ENCODE measurements around the gene GUCY2C. TPM values are rescaled to one million over a fixed set of nuclear protein-coding genes. Genes with fewer than 3 reads are reported as not detected.

GUCY2C gene
- total and polyA plus RNA-seq, 2 experiments from 2014 or later, result 0.05 TPM; not detected in 1

GRCh38 chr12:14575585-14575984, 120.8 kb downstream of the GUCY2C start:
- H3K4me3 ChIP-seq, result no peak overlapping the region
- H3K9me3 ChIP-seq (ENCODE audit: low read depth), result no peaks in the 10 kb centered on the region
- no peak overlapping the region for H3K27ac ChIP-seq
- no peaks in the 10 kb centered on the region for H3K4me1 ChIP-seq (ENCODE audit: low read depth)
- no peaks in the 10 kb centered on the region for H3K27me3 ChIP-seq
- no peak for TF ChIP-seq CTCF (IDR thresholded peaks at IDR 0.05; ENCODE audit: low read depth, low read length)
- no peaks in the 10 kb centered on the region for H3K36me3 ChIP-seq
- DNase-seq (ENCODE audit: low read depth in 1 of 2, low spot score in 1 of 2), result no peak

- no peak overlapping the region for H3K4me3 ChIP-seq
- DNase-seq (ENCODE audit: low read depth in 1 of 2, low spot score in 1 of 2), result no peak
- no peak overlapping the region for H3K27ac ChIP-seq
- no peaks in the 10 kb centered on the region for H3K9me3 ChIP-seq (ENCODE audit: low read depth)
- H3K27me3 ChIP-seq, result no peaks in the 10 kb centered on the region
- TF ChIP-seq CTCF (IDR thresholded peaks at IDR 0.05; ENCODE audit: low read depth, low read length), result no peak
- H3K4me1 ChIP-seq (ENCODE audit: low read depth), result no peaks in the 10 kb centered on the region
- H3K36me3 ChIP-seq, result no peaks in the 10 kb centered on the region
These were observed 123.3 kb downstream of the GUCY2C start for GRCh38 chr12:14573118-14573517.

- no peak overlapping the region for H3K27ac ChIP-seq
- H3K4me3 ChIP-seq, result no peak overlapping the region
- DNase-seq (ENCODE audit: low read depth in 1 of 2, low spot score in 1 of 2), result no peak
- H3K4me1 ChIP-seq (ENCODE audit: low read depth), result no peaks in the 10 kb centered on the region
- H3K36me3 ChIP-seq, result no peaks in the 10 kb centered on the region
- H3K9me3 ChIP-seq (ENCODE audit: low read depth), result no peaks in the 10 kb centered on the region
- no peaks in the 10 kb centered on the region for H3K27me3 ChIP-seq
- no peak for TF ChIP-seq CTCF (IDR thresholded peaks at IDR 0.05; ENCODE audit: low read depth, low read length)
These were observed 124.0 kb downstream of the GUCY2C start for GRCh38 chr12:14572401-14572800.

GRCh38 chr12:14571779-14572178, 124.6 kb downstream of the GUCY2C start:
- no peak for DNase-seq (ENCODE audit: low read depth in 1 of 2, low spot score in 1 of 2)
- H3K36me3 ChIP-seq, result no peaks in the 10 kb centered on the region
- no peak for TF ChIP-seq CTCF (IDR thresholded peaks at IDR 0.05; ENCODE audit: low read depth, low read length)
- H3K9me3 ChIP-seq (ENCODE audit: low read depth), result no peaks in the 10 kb centered on the region
- peaks cover 5% of the 10 kb centered on the region for H3K27me3 ChIP-seq
- no peak overlapping the region for H3K27ac ChIP-seq
- no peak overlapping the region for H3K4me3 ChIP-seq
- no peaks in the 10 kb centered on the region for H3K4me1 ChIP-seq (ENCODE audit: low read depth)

- H3K4me3 ChIP-seq, result no peak overlapping the region
- no peak for TF ChIP-seq CTCF (IDR thresholded peaks at IDR 0.05; ENCODE audit: low read depth, low read length)
- DNase-seq (ENCODE audit: low read depth in 1 of 2, low spot score in 1 of 2), result no peak
- peaks cover 5% of the 10 kb centered on the region for H3K27me3 ChIP-seq
- no peaks in the 10 kb centered on the region for H3K4me1 ChIP-seq (ENCODE audit: low read depth)
- no peaks in the 10 kb centered on the region for H3K36me3 ChIP-seq
- H3K27ac ChIP-seq, result no peak overlapping the region
- no peaks in the 10 kb centered on the region for H3K9me3 ChIP-seq (ENCODE audit: low read depth)
These were observed 126.2 kb downstream of the GUCY2C start for GRCh38 chr12:14570231-14570630.

All from cardiac muscle cell (in vitro differentiated cells and primary cell).